ENCODE results near the gene CD82. TPM values are rescaled to one million over a fixed set of nuclear protein-coding genes. Genes with fewer than 3 reads are reported as not detected.

CD82 gene
- total and polyA plus RNA-seq, 7 donors: 13.3 to 162 (median 25.9) TPM

- no peak overlapping the region for H3K4me3 ChIP-seq
- intact Hi-C loops (cut with DNase I): no loop called here
- TF ChIP-seq CTCF (IDR thresholded peaks at IDR 0.05): no peak
- H3K4me1 ChIP-seq: peaks cover 17% of the 10 kb centered on the region
- H3K27ac ChIP-seq: peak overlapping the region; percentile 56
- peaks cover 0 to 4% (median 0%) of the 10 kb centered on the region in 3 donors for H3K27me3 ChIP-seq (ENCODE audit: insufficient read depth in 3 of 3, low read length in 2 of 3)
- WGBS, 3 donors: 12 to 24% (median 18%) methylated on average over 9 of the region's 9 CpGs
- peak; percentile 87 to 93 (median 90) for ATAC-seq
- no peaks in the 10 kb centered on the region for H3K36me3 ChIP-seq (ENCODE audit: insufficient read depth in 1 of 2, low read depth in 1 of 2)
- peak; percentile 75 to 87 for DNase-seq
- H3K9me3 ChIP-seq: no peaks in the 10 kb centered on the region
These were observed 62.7 kb downstream of the CD82 start for GRCh38 chr11:44627911-44628729.

GRCh38 chr11:44628730-44629700 lies 63.6 kb downstream of the CD82 start:
- Histone ChIP-seq H3K9me3 (no peaks in the 10 kb centered on the region), H3K4me3 (no peak overlapping the region), H3K27ac (no peak overlapping the region), H3K36me3 (ENCODE audit: insufficient read depth in 1 of 2, low read depth in 1 of 2) (no peaks in the 10 kb centered on the region), H3K4me1 (peaks cover 17% of the 10 kb centered on the region), H3K27me3 (ENCODE audit: insufficient read depth in 3 of 3, low read length in 2 of 3) (peaks cover 0 to 8% (median 0%) of the 10 kb centered on the region in 3 donors)
- DNase-seq: no peak
- ATAC-seq: no peak
- TF ChIP-seq CTCF (IDR thresholded peaks at IDR 0.05): no peak
- 69 to 78% (median 72%) methylated on average over 14 of the region's 14 CpGs for WGBS, 3 donors
- intact Hi-C loops (cut with DNase I): no loop called here

GRCh38 chr11:44629732-44630345 lies 64.4 kb downstream of the CD82 start:
- Histone ChIP-seq H3K27me3 (ENCODE audit: insufficient read depth in 3 of 3, low read length in 2 of 3) (peaks cover 0 to 12% (median 0%) of the 10 kb centered on the region in 3 donors), H3K4me1 (peaks cover 14% of the 10 kb centered on the region), H3K27ac (no peak overlapping the region), H3K36me3 (ENCODE audit: insufficient read depth in 1 of 2, low read depth in 1 of 2) (no peaks in the 10 kb centered on the region), H3K4me3 (no peak overlapping the region), H3K9me3 (no peaks in the 10 kb centered on the region)
- TF ChIP-seq CTCF (IDR thresholded peaks at IDR 0.05): no peak
- DNase-seq: no peak
- ATAC-seq: no peak
- intact Hi-C loops (cut with DNase I): no loop called here
- 84 to 96% (median 90%) methylated on average over 8 of the region's 8 CpGs for whole genome bisulfite sequencing, 3 donors

GRCh38 chr11:44630511-44631210 lies 65.2 kb downstream of the CD82 start:
- Histone ChIP-seq H3K4me1 (peaks cover 14% of the 10 kb centered on the region), H3K9me3 (no peaks in the 10 kb centered on the region), H3K4me3 (no peak overlapping the region), H3K27me3 (ENCODE audit: insufficient read depth in 3 of 3, low read length in 2 of 3) (peaks cover 0 to 16% (median 0%) of the 10 kb centered on the region in 3 donors), H3K27ac (no peak overlapping the region), H3K36me3 (ENCODE audit: insufficient read depth in 1 of 2, low read depth in 1 of 2) (no peaks in the 10 kb centered on the region)
- WGBS, 3 donors: 89 to 97% (median 91%) methylated on average over 7 of the region's 7 CpGs
- DNase-seq (no peak), ATAC-seq (no peak)
- no peak for TF ChIP-seq CTCF (IDR thresholded peaks at IDR 0.05)
- intact Hi-C loops (cut with DNase I): no loop called here

Measured in psoas muscle (tissue), 8 donors.